ENCODE measurements around the gene PCDHGA6. TPM values are rescaled to one million over a fixed set of nuclear protein-coding genes. Genes with fewer than 3 reads are reported as not detected.
"Not testable (repeated sequence)": the region's sequence is repeated elsewhere in the genome, so short reads cannot be mapped to it uniquely, and the experiment has no call there.

The PCDHGA6 gene
- total RNA-seq, 1 experiment from 2014 or later: not detected

DNA sequence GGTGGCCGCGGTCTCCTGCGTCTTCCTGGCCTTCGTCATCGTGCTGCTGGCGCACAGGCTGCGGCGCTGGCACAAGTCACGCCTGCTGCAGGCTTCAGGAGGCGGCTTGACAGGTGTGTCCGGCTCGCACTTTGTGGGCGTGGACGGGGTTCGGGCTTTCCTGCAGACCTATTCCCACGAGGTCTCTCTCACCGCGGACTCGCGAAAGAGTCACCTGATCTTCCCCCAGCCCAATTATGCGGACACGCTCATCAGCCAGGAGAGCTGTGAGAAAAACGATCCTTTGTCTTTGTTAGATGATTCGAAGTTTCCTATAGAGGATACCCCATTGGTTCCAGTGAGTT, 41.6 kb downstream of the PCDHGA6 start:
- not testable (repeated sequence) for DNase-seq; H3K36me3 ChIP-seq (replicated peaks; ENCODE audit: control insufficient read depth, insufficient read depth, low read length)
- peaks cover 11% of the 10 kb centered on the region for H3K27me3 ChIP-seq (ENCODE audit: control insufficient read depth, insufficient read depth, low read length)

DNA sequence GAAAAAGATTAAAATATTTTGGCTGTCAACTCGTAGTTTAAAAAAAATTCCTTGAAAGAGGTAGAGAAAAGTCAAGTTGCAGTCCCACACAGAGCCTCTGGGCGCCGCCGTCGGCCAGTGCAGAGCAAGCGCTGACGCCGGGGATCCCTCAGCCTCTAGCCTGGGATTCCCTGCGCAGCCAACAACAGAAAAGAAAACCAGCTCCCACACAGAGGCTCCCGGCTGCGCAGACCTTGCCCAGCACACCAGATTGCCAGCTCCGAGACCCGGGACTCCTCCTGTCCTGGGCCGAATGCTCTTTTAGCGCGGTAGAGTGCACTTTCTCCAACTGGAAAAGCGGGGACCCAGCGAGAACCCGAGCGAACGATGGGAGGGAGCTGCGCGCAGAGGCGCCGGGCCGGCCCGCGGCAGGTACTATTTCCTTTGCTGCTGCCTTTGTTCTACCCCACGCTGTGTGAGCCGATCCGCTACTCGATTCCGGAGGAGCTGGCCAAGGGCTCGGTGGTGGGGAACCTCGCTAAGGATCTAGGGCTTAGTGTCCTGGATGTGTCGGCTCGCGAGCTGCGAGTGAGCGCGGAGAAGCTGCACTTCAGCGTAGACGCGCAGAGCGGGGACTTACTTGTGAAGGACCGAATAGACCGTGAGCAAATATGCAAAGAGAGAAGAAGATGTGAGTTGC, 43.9 kb downstream of the PCDHGA6 start, which contains the start of gene PCDHGB7:
TSS of gene PCDHGB7 (plus strand) at position 184 of the 679 bp plus-strand sequence. CDS start at position 367, 183 bp downstream.
- Histone ChIP-seq H3K27me3 (ENCODE audit: control insufficient read depth, insufficient read depth, low read length) (peaks cover 11% of the 10 kb centered on the region), H3K4me3 (ENCODE audit: insufficient read depth, low read depth, low read length) (peak within 1 kb of the TSS; percentile 61)
- peak; percentile 91 for DNase-seq
- H3K36me3 ChIP-seq (replicated peaks; ENCODE audit: control insufficient read depth, insufficient read depth, low read length): not testable (repeated sequence)

More for the DNA sequence above, 41.6 kb downstream of the PCDHGA6 start:
- not testable (repeated sequence) for H3K4me3 ChIP-seq (ENCODE audit: insufficient read depth, low read depth, low read length)

DNA sequence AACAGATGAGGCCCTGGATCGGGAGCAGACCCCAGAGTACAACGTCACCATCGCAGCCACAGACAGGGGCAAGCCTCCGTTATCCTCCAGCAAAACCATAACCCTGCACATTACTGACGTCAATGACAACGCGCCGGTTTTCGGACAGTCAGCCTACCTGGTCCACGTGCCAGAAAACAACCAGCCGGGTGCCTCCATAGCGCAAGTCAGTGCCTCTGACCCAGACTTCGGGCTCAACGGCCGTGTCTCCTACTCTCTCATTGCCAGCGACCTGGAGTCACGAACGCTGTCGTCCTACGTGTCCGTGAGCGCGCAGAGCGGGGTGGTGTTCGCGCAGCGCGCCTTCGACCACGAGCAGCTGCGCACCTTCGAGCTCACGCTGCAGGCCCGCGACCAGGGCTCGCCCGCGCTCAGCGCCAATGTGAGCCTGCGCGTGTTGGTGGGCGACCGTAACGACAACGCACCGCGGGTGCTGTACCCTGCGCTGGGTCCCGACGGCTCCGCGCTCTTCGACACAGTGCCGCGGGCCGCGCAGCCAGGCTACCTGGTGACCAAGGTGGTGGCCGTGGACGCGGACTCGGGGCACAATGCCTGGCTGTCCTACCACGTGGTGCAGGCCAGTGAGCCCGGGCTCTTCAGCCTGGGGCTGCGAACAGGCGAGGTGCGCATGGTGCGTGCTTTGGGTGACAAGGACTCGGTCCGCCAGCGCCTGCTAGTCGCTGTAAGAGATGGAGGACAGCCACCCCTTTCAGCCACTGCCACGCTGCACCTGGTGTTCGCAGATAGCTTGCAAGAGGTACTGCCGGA, 45.6 kb downstream of the PCDHGA6 start:
- H3K36me3 ChIP-seq (replicated peaks; ENCODE audit: control insufficient read depth, insufficient read depth, low read length): no peaks in the 10 kb centered on the region
- peaks cover 11% of the 10 kb centered on the region for H3K27me3 ChIP-seq (ENCODE audit: control insufficient read depth, insufficient read depth, low read length)
- no peak for DNase-seq
- no peak overlapping the region for H3K4me3 ChIP-seq (ENCODE audit: insufficient read depth, low read depth, low read length)

DNA sequence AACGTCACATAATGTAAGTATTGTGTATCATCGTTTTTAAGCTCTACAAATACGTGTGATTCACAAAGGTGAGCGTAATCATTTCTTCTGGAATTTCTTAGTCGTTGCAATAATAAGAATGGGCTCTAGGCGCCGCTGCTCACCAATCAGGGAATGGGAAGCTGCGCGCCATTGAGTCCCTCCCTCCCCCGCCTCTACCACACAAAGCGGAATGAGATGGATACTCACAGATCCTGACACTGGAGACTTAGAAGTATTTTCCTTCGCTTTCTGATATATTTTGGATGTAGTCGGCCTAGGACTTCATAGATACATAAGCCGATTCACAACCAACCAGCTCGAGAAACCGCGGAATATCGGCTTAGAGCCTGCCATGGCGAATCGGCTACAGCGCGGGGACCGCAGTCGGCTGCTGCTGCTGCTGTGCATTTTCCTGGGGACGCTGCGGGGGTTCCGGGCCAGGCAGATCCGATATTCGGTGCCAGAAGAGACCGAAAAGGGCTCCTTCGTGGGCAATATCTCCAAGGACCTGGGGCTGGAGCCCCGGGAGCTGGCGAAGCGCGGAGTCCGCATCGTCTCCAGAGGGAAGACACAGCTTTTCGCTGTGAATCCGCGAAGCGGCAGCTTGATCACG, 47.3 kb downstream of the PCDHGA6 start, which contains the start of gene PCDHGA11:
TSS of gene PCDHGA11 (plus strand) at position 197 of the 634 bp plus-strand sequence. CDS start at position 374, 177 bp downstream.
- DNase-seq: peak; percentile 81
- Histone ChIP-seq H3K36me3 (replicated peaks; ENCODE audit: control insufficient read depth, insufficient read depth, low read length) (no peaks in the 10 kb centered on the region), H3K27me3 (ENCODE audit: control insufficient read depth, insufficient read depth, low read length) (peaks cover 11% of the 10 kb centered on the region), H3K4me3 (ENCODE audit: insufficient read depth, low read depth, low read length) (peak within 1 kb of the TSS; percentile 39; the same call in 1 of the 2 replicates)

DNA sequence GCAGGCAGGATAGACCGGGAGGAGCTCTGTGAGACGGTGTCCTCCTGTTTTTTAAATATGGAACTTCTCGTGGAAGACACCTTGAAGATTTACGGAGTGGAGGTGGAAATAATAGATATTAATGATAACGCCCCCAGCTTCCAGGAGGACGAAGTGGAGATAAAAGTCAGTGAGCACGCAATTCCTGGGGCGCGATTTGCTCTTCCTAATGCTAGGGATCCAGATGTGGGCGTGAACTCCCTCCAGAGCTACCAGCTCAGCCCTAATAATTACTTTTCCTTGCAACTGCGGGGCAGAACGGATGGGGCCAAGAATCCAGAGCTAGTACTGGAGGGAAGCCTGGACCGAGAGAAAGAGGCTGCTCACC, 47.8 kb downstream of the PCDHGA6 start:
- H3K36me3 ChIP-seq (replicated peaks; ENCODE audit: control insufficient read depth, insufficient read depth, low read length): no peaks in the 10 kb centered on the region
- no peak for DNase-seq
- peak overlapping the region; percentile 39; the same call in 1 of the 2 replicates for H3K4me3 ChIP-seq (ENCODE audit: insufficient read depth, low read depth, low read length)
- H3K27me3 ChIP-seq (ENCODE audit: control insufficient read depth, insufficient read depth, low read length): peaks cover 11% of the 10 kb centered on the region

DNA sequence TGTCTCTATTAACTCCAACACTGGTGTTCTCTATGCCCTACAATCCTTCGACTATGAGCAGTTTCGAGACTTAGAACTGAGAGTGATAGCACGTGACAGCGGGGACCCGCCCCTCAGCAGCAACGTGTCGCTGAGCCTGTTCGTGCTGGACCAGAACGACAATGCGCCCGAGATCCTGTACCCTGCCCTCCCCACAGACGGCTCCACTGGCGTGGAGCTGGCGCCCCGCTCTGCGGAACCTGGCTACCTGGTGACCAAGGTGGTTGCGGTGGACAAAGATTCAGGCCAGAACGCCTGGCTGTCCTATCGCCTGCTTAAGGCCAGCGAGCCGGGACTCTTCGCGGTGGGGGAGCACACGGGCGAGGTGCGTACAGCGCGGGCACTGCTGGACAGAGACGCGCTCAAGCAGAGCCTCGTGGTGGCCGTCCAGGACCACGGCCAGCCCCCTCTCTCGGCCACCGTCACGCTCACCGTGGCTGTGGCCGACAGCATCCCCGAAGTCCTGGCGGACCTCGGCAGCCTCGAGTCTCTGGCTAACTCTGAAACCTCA, 49.1 kb downstream of the PCDHGA6 start:
- H3K27me3 ChIP-seq (ENCODE audit: control insufficient read depth, insufficient read depth, low read length): peaks cover 11% of the 10 kb centered on the region
- H3K36me3 ChIP-seq (replicated peaks; ENCODE audit: control insufficient read depth, insufficient read depth, low read length): no peaks in the 10 kb centered on the region
- DNase-seq: no peak

DNA sequence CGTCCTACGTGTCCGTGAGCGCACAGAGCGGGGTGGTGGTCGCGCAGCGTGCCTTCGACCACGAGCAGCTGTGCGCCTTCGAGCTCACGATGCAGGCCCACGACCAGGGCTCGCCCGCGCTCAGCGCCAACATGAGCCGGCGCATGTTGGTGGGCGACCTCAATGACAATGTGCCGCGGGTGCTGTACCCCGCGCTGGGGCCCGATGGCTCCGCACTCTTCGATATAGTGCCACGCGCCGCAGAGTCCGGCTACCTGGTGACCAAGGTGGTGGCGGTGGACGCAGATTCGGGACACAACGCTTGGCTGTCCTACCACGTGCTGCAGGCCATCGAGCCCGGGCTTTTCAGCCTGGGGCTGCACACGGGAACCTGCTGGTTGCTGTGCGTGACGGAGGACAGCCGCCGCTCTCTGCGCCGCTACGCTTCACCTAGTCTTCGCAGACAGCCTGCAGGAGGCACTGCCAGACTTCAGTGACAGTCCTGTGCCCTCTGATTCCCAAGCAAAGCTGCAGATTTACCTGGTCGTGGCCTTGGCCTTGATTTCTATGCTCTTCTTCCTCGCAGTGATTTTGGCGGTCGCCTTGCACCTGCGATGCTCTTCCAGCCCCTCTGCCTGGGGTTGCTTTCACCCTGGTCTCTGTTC, 54.2 kb downstream of the PCDHGA6 start:
- no peaks in the 10 kb centered on the region for H3K27me3 ChIP-seq (ENCODE audit: control insufficient read depth, insufficient read depth, low read length)
- H3K36me3 ChIP-seq (replicated peaks; ENCODE audit: control insufficient read depth, insufficient read depth, low read length): no peaks in the 10 kb centered on the region
- no peak for DNase-seq
- H3K4me3 ChIP-seq (ENCODE audit: insufficient read depth, low read depth, low read length): no peak overlapping the region

More for the DNA sequence above, 49.1 kb downstream of the PCDHGA6 start:
- no peak overlapping the region for H3K4me3 ChIP-seq (ENCODE audit: insufficient read depth, low read depth, low read length)

Other genes starting within 250 kb of the PCDHGA6 start
- gene PCDHB5, start 238.7 kb upstream of the PCDHGA6 start, total RNA-seq (2014; rRNA removed; shearing (Covaris generic)): 0.07 TPM in 2 replicates
- gene PCDHB6, start 223.8 kb upstream of the PCDHGA6 start, total RNA-seq (2014; rRNA removed; shearing (Covaris generic)): not detected in 2 replicates
- gene PCDHB7, start 201.2 kb upstream of the PCDHGA6 start, total RNA-seq (2014; rRNA removed; shearing (Covaris generic)): 0.03 TPM in 1 of 2 replicates, not detected in the other
- gene PCDHB8, start 196.1 kb upstream of the PCDHGA6 start, total RNA-seq (2014; rRNA removed; shearing (Covaris generic)): not detected in 2 replicates
- gene PCDHB16, start 191.5 kb upstream of the PCDHGA6 start, total RNA-seq (2014; rRNA removed; shearing (Covaris generic)): 0.03 and 0.07 TPM in 2 replicates
- gene PCDHB9, start 186.7 kb upstream of the PCDHGA6 start, total RNA-seq (2014; rRNA removed; shearing (Covaris generic)): not detected in 2 replicates
- gene PCDHB10, start 181.5 kb upstream of the PCDHGA6 start, total RNA-seq (2014; rRNA removed; shearing (Covaris generic)): 0.03 and 0.33 TPM in 2 replicates
- 0.03 and 0.18 TPM in 2 replicates for gene PCDHB11, start 174.3 kb upstream of the PCDHGA6 start, total RNA-seq (2014; rRNA removed; shearing (Covaris generic))
- not detected in 2 replicates for gene PCDHB12, start 165.2 kb upstream of the PCDHGA6 start, total RNA-seq (2014; rRNA removed; shearing (Covaris generic))
- 0.03 TPM in 1 of 2 replicates, not detected in the other for gene PCDHB13, start 160.0 kb upstream of the PCDHGA6 start, total RNA-seq (2014; rRNA removed; shearing (Covaris generic))
- 0.10 and 0.26 TPM in 2 replicates for gene PCDHB14, start 150.5 kb upstream of the PCDHGA6 start, total RNA-seq (2014; rRNA removed; shearing (Covaris generic))
- gene PCDHB15, start 128.5 kb upstream of the PCDHGA6 start, total RNA-seq (2014; rRNA removed; shearing (Covaris generic)): not detected in 2 replicates
- gene SLC25A2, start 69.8 kb upstream of the PCDHGA6 start, total RNA-seq (2014; rRNA removed; shearing (Covaris generic)): 0.14 TPM in 1 of 2 replicates, not detected in the other
- 39.5 and 41.8 TPM in 2 replicates for gene TAF7, start 53.1 kb upstream of the PCDHGA6 start, total RNA-seq (2014; rRNA removed; shearing (Covaris generic))
- not detected in 2 replicates for gene PCDHGA1, start 43.4 kb upstream of the PCDHGA6 start, total RNA-seq (2014; rRNA removed; shearing (Covaris generic))
- gene PCDHGA2, start 35.1 kb upstream of the PCDHGA6 start, total RNA-seq (2014; rRNA removed; shearing (Covaris generic)): not detected in 2 replicates
- gene PCDHGA3, start 30.1 kb upstream of the PCDHGA6 start, total RNA-seq (2014; rRNA removed; shearing (Covaris generic)): 0.14 TPM in 1 of 2 replicates, not detected in the other
- not detected in 2 replicates for gene PCDHGB1, start 23.8 kb upstream of the PCDHGA6 start, total RNA-seq (2014; rRNA removed; shearing (Covaris generic))
- 0.03 TPM in 1 of 2 replicates, not detected in the other for gene PCDHGA4, start 18.9 kb upstream of the PCDHGA6 start, total RNA-seq (2014; rRNA removed; shearing (Covaris generic))
- gene PCDHGB2, start 13.9 kb upstream of the PCDHGA6 start, total RNA-seq (2014; rRNA removed; shearing (Covaris generic)): 0.03 TPM in 1 of 2 replicates, not detected in the other
- gene PCDHGA5, start 9.7 kb upstream of the PCDHGA6 start, total RNA-seq (2014; rRNA removed; shearing (Covaris generic)): not detected in 2 replicates
- 0.26 TPM in 1 of 2 replicates, not detected in the other for gene PCDHGB3, start 3.6 kb upstream of the PCDHGA6 start, total RNA-seq (2014; rRNA removed; shearing (Covaris generic))
- not detected in 2 replicates for gene PCDHGA7, start 8.9 kb downstream of the PCDHGA6 start, total RNA-seq (2014; rRNA removed; shearing (Covaris generic))
- 0.66 and 1.4 TPM in 2 replicates for gene PCDHGB4, start 13.8 kb downstream of the PCDHGA6 start, total RNA-seq (2014; rRNA removed; shearing (Covaris generic))
- 0.22 TPM in 1 of 2 replicates, not detected in the other for gene PCDHGA8, start 18.7 kb downstream of the PCDHGA6 start, total RNA-seq (2014; rRNA removed; shearing (Covaris generic))
- not detected in 2 replicates for gene PCDHGB5, start 24.1 kb downstream of the PCDHGA6 start, total RNA-seq (2014; rRNA removed; shearing (Covaris generic))
- gene PCDHGA9, start 28.9 kb downstream of the PCDHGA6 start, total RNA-seq (2014; rRNA removed; shearing (Covaris generic)): 0.04 and 0.10 TPM in 2 replicates
- 1.7 and 1.9 TPM in 2 replicates for gene PCDHGB6, start 34.1 kb downstream of the PCDHGA6 start, total RNA-seq (2014; rRNA removed; shearing (Covaris generic))
- 0.35 and 0.78 TPM in 2 replicates for gene PCDHGA10, start 39.1 kb downstream of the PCDHGA6 start, total RNA-seq (2014; rRNA removed; shearing (Covaris generic))
- 4.4 and 4.6 TPM in 2 replicates for gene PCDHGB7, start 43.8 kb downstream of the PCDHGA6 start, total RNA-seq (2014; rRNA removed; shearing (Covaris generic))
- gene PCDHGA11, start 47.2 kb downstream of the PCDHGA6 start, total RNA-seq (2014; rRNA removed; shearing (Covaris generic)): 0.21 and 0.30 TPM in 2 replicates
- gene PCDHGA12, start 56.6 kb downstream of the PCDHGA6 start, total RNA-seq (2014; rRNA removed; shearing (Covaris generic)): 0.10 and 0.44 TPM in 2 replicates
- 27.4 and 31.7 TPM in 2 replicates for gene PCDHGC3, start 102.1 kb downstream of the PCDHGA6 start, total RNA-seq (2014; rRNA removed; shearing (Covaris generic))
- gene PCDHGC4, start 111.1 kb downstream of the PCDHGA6 start, total RNA-seq (2014; rRNA removed; shearing (Covaris generic)): 9.9 and 12.5 TPM in 2 replicates
- 0.44 and 1.8 TPM in 2 replicates for gene PCDHGC5, start 115.2 kb downstream of the PCDHGA6 start, total RNA-seq (2014; rRNA removed; shearing (Covaris generic))
- 31.2 and 37.5 TPM in 2 replicates for gene DIAPH1, start 245.1 kb downstream of the PCDHGA6 start, total RNA-seq (2014; rRNA removed; shearing (Covaris generic))

All from H7 (cell line).